SK-N-SH (cell line): ENCODE data around the gene SLC25A14.

Source experiments
- CTCF ChIP-seq: fragments of 200-600 bp; sonication (generic); IDR thresholded peaks from 2 replicates; pipeline ENCODE4 v1.6.1; 2017; ENCODE audit warnings: antibody characterized with exemption, mild to moderate bottlenecking, moderate library complexity
- EZH2phosphoT487 ChIP-seq: fragments of 200-600 bp; sonication (generic); IDR thresholded peaks from 2 replicates; pipeline ENCODE4 v1.6.1; 2017; ENCODE audit warnings: low read depth, mixed run types, mild to moderate bottlenecking, antibody characterized with exemption, moderate library complexity, borderline replicate concordance
- FOXM1 ChIP-seq: IDR thresholded peaks from 2 replicates; pipeline ENCODE4 v1.4.0; 2012; ENCODE audit warnings: low read depth, mild to moderate bottlenecking
- JUND ChIP-seq: IDR thresholded peaks from 2 replicates; pipeline ENCODE4 v1.4.0; 2012
- MXI1 ChIP-seq: IDR thresholded peaks from 2 replicates; pipeline ENCODE4 v1.6.1; 2012; ENCODE audit warnings: mild to moderate bottlenecking, low read depth, low read length, improper control_type of control experiment
- NRF1 ChIP-seq: IDR thresholded peaks from 2 replicates; pipeline ENCODE4 v1.6.1; 2012; ENCODE audit warnings: low read depth, mild to moderate bottlenecking, low read length
- POLR2AphosphoS5 ChIP-seq: IDR thresholded peaks from 2 replicates; pipeline ENCODE4 v1.6.1; 2012; ENCODE audit warnings: low read depth, low read length
- RCOR1 ChIP-seq: fragments of 150-350 bp; IDR thresholded peaks from 2 replicates; pipeline ENCODE4 v1.6.1; 2017; ENCODE audit warnings: antibody characterized with exemption, low read length
- USF2 ChIP-seq: fragments of 150-350 bp; IDR thresholded peaks from 2 replicates; pipeline ENCODE4 v1.6.1; 2017; ENCODE audit warnings: antibody characterized with exemption, low read length, low read depth, borderline replicate concordance

GRCh38 chrX:130295519-130296296 lies 44.0 kb upstream of the SLC25A14 start:
- TF ChIP-seq CTCF (no peak), POLR2AphosphoS5 (no peak), RCOR1 (no peak), EZH2phosphoT487 (no peak), FOXM1 (no peak), NRF1 (no peak), JUND (no peak), MXI1 (no peak), USF2 (no peak)
